Measurements from ENCODE around the gene BMP5.

Gene BMP5

DNA sequence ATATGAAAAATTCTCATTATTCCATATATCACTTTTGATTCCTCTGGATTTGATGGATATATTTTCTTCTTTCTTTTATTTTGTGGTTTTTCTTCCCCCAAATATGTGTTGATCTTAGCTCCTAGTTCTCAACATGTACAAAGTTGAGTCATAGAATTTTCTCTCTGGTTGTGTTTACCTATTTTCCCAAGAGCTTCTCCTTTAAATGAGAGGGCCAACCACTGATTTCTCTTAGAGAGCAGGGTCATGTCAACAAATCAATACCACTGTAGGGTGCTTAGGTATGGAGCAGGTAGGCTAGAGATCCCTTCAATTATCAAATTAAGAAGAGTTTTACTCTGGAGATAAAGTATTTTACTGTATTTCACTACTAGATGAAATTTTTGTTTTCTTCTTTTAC, 145.7 kb downstream of the BMP5 start:
- DNase-seq (ENCODE audit: extremely low read depth in 1 of 2, low read depth in 1 of 2): no peak

DNA sequence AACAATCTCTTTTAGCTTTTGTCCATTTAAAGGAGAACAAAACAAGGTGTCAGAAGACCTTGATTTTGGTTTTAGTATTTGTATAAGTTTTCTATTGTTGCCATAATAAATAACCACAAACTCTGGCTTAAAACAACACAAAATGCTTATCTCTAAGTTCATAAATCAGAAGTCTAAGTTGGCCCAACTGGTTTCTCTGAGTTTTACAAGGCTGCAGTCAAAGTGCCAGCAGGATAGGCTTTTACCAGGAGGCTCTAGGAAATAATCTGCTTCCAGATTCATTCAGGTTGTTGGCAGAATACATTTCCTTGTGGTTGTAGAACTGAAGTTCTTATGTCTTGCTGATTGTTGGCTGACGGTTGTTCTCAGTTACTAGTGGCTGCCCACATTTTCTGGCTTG, 149.2 kb downstream of the BMP5 start:
- DNase-seq (ENCODE audit: extremely low read depth in 1 of 2, low read depth in 1 of 2): no peak

DNA sequence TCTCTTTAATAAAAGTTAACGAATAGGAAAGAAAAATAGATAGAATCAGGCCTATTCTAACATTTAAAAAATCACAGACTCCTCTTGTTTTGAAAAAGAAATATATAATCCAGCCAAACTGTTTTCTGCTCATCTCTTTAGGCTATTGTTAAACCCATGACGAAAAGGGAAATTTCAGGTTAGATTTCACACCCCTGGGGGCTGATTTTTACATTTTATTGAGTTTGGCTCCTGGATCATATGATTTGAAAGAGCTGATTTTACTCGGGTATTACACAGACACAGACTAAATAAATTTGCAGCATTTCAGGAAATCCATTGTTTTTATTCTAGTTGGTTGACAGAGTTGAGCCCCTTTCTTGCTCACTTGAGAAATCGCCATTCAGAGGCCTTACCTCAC, 160.6 kb downstream of the BMP5 start:
- DNase-seq (ENCODE audit: extremely low read depth in 1 of 2, low read depth in 1 of 2): no peak

DNA sequence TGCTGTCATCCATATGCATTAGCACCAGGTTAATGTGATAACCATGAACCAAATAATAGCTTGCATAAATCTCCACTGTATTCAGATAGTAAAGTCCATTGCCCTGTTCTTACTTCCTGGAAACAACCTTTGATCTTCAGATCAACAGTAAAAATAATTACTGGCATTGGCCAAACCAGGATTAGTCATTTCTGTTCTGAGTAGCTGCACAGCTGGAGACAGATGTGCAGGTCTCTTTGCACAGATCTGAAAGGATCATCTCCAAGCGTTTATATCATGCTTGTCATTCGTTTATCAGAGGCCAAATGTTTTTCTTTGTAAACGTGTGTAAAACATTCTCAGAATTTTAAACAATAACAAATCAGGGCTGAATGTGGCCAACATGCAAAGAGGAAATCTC, 162.0 kb downstream of the BMP5 start:
- DNase-seq (ENCODE audit: extremely low read depth in 1 of 2, low read depth in 1 of 2): no peak

DNA sequence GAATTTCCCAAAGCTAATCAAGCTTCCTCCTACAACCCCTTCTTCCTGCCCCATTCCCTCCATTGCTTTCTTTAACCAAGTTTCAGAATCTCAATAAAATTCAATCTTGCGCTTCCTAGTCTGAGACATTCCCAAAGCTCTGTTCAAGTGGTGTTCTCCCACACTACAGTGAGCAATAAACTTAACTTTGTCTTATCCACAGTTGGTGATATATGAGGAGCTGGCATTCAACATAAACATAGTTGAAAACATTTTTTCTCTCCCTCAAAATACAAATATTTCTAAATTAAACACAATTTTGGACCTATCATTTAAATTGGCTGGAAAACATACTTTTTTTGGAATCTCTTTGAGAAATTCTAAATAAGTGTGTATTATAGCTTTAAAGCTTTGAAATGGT, 166.7 kb downstream of the BMP5 start:
- no peak for DNase-seq (ENCODE audit: extremely low read depth in 1 of 2, low read depth in 1 of 2)

DNA sequence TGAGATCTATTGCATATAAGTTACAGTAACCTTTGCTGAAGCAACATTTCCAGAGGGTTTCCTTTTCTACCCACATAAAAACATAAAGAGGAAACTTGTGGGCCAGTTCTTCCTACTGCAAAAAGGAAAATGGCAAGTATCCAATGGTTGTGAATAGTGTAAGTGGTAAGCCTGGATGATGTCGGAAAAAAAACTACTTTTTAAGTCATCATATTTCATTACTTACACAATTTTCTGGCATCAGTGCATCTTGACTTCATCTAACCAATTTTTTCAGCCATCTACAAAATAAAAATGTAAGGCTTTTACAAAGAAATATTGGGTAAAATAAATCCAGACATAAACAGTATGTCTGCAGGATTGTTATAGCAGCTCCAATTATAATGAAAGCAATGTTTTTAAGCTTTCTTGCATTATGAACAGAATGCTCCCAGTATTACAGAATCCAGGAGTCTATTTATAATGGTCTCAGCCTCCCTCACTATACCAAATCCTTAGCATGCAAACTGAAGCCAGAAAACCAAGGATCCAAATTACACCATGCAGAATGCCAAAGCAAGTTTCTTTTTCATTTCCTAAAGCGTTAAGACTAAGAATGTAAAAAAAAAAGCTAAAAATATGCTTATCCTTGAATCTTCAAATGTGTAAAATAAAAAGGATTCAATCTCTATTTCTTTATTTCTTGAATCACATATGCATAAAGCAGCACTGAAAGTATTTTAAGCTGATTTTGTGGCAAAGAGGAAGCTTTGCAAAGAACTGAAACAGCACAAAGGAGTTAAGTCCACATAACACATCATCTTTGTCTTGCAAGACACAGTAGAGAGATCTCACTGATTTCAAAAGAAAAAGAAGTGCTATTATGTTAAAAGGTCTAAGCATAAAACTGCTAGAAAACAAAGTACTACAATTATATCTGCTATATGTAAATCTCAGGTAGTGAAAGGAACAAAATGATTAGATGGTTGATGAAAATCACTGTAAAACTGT, 169.6 kb downstream of the BMP5 start:
- no peak for DNase-seq (ENCODE audit: extremely low read depth in 1 of 2, low read depth in 1 of 2)

DNA sequence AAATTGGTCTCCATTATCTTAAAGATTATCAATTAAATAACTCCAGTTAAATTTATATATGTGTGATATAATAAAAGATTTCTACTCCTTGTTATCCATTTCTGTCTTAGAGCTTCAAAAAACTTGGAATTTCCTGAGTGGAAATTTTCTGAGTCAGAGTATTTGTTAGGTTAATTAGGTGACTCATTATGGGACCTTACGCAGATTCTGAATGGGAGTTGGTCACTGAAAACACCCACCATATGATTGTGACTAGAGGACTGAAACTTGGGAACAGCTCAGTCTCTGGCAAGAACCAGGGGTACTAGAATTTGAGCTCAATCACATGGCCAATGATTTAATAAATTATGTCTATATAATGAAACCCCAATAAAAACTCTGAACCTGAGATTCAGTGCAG, 171.0 kb downstream of the BMP5 start:
- DNase-seq (ENCODE audit: extremely low read depth in 1 of 2, low read depth in 1 of 2): no peak
